IPS-15b (cell line): ENCODE results near the gene KCNS1.

Source experiments
- H3K27me3 ChIP-seq: one replicate; pipeline ENCODE4 v1.6.1; 2013; ENCODE audit warnings: low read length; ENCODE audit not compliant: control insufficient read depth, insufficient read depth
- H3K36me3 ChIP-seq: one replicate; pipeline ENCODE4 v1.6.1; 2013; ENCODE audit warnings: low read length; ENCODE audit not compliant: control insufficient read depth, insufficient read depth
- H3K4me1 ChIP-seq: one replicate; pipeline ENCODE4 v1.6.1; 2013; ENCODE audit warnings: mild to moderate bottlenecking, low read length; ENCODE audit not compliant: control insufficient read depth, insufficient read depth
- H3K4me3 ChIP-seq: one replicate; pipeline ENCODE4 v1.5.1; 2013; ENCODE audit warnings: low read depth, low read length
- H3K9ac ChIP-seq: one replicate; pipeline ENCODE4 v1.6.1; 2013; ENCODE audit warnings: low read depth, mild to moderate bottlenecking, low read length
- H3K9me3 ChIP-seq: one replicate; pipeline ENCODE4 v1.6.1; 2013; ENCODE audit warnings: mild to moderate bottlenecking, low read length; ENCODE audit not compliant: control insufficient read depth, insufficient read depth

Gene KCNS1

DNA sequence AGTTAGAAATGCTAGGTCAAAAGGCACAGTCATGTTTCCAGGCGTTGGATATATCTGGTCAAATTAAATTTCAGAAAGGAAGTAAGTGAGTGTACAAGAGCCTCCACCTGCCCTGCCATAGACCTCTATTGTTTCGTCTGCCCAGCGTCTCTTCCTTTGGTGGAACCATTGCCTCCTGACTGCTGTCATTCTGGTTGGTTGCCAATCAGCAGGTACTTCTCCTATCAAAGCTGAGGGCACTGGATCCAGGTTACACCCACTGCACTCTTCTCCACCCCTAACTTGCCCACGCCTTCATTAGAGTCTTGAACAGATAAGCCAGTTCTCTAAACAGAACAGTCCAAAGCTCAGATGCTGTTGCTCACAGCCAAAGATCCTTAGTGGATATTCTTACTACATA lies 16.7 kb upstream of the KCNS1 start:
- Histone ChIP-seq H3K4me1 (no peaks in the 10 kb centered on the region), H3K9ac (no peak overlapping the region), H3K36me3 (no peaks in the 10 kb centered on the region), H3K27me3 (no peaks in the 10 kb centered on the region), H3K4me3 (no peak overlapping the region), H3K9me3 (no peaks in the 10 kb centered on the region)

DNA sequence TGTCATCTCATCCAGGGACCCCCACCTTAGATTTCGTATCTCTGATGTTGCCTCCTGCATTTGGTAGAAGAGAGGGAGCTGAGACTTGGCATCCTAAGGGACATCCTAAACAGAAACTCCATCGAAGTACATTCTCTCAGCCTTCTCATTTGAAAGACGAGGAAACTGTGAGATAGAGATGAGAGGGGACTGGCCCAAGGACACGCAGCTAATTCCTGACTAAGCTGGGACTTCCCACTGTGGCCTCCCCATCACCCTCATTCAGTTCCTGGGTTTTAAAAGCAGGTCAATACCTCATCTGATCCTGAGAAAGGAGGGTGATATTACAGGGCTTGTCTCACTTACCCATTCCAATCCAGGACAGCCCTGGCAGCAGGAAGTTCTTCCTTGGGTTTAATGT lies 14.9 kb upstream of the KCNS1 start:
- H3K9me3 ChIP-seq, result no peaks in the 10 kb centered on the region
- H3K36me3 ChIP-seq, result no peaks in the 10 kb centered on the region
- no peak overlapping the region for H3K9ac ChIP-seq
- H3K4me3 ChIP-seq, result no peak overlapping the region
- H3K4me1 ChIP-seq, result no peaks in the 10 kb centered on the region
- no peaks in the 10 kb centered on the region for H3K27me3 ChIP-seq

DNA sequence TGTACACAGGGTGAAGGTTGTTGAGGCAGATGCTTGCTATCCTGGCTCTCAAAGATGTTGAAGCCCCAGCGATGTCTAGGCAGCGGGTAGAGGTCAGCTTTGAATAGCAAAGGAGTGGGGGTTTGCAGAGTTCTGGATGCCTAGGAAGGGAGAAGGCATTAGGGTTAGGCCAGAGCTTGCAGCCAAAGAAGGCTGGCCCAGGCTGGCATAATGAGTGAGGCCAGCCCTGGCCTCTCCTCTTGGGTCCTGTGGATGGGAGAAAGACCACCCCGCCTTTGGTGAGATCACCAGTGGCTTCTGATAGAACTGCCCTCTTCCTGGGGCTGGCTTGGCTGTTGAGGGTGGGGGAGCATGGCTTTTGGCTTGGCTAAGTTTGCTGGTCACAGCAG lies 14.5 kb upstream of the KCNS1 start:
- Histone ChIP-seq H3K4me1 (no peaks in the 10 kb centered on the region), H3K9me3 (no peaks in the 10 kb centered on the region), H3K27me3 (no peaks in the 10 kb centered on the region), H3K4me3 (no peak overlapping the region), H3K36me3 (no peaks in the 10 kb centered on the region), H3K9ac (no peak overlapping the region)

DNA sequence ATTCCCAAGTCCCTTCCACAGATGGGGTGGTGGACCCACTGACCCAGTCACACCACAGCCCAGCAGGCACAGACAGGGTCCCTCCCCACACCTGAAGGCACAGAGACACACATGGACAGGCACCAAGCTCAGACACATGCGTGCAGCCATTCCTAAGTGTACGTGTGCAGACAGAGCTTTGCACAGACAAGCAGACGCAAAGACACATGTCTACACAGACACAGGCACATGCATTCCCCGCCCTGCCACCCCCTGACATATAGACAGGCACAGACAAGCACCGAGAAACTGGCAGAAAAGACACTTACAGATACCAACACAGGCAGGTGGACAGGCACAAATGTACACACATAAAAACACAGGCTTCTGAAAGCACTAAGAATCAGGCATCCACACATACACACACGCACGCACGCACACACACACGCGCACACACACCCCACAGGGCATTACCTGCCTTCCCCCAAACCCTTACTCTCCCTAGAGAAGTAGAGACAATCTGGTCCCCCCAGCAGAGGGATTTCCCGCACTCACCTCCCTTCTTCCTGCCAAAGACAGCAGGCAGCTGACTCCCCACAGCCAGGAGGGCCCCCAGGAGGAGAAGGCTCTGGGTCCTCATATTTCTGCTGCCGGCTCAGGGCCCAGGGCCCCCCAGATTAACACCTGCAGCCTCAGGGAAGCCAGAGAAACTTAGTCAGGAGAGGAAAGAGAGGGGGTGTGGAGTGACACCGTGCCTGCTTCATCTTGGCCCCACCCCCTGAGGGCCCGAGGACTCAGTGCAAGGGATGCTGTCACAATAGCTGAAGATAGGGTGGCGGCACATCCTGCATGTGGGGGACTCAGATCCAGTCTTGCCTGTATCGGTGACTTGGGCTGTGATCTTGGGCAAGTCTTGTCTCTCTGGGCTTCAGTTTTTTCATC lies 13.8 kb upstream of the KCNS1 start, which contains the start of gene WFDC5:
TSS of gene WFDC5 (minus strand) at position 710 of the 921 bp plus-strand sequence. CDS start at position 619, 91 bp downstream.
- H3K4me3 ChIP-seq, result no peak within 1 kb of the TSS
- H3K27me3 ChIP-seq, result no peaks in the 10 kb centered on the region
- H3K9ac ChIP-seq, result no peak within 1 kb of the TSS
- H3K36me3 ChIP-seq, result no peaks in the 10 kb centered on the region
- no peaks in the 10 kb centered on the region for H3K9me3 ChIP-seq
- no peaks in the 10 kb centered on the region for H3K4me1 ChIP-seq

DNA sequence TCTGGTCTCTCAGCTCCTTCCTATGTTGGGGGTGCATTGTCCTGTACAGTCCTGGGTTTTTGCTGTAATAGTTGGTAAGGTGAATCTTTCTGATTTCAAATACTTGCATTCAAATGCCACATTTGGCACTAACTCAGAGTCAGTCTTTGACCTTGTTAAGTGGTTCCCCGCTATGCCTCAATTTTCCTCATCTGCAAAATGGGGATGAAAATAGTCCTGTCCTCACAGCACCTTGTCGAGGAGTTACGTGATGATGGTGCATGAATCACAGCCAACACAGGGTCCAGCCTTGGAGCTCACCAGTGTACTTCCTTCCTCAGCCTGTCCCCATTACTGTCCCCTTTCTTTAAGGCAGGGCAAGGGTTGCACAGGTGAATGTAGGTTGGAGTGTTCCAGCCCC lies 12.9 kb upstream of the KCNS1 start:
- H3K4me1 ChIP-seq, result no peaks in the 10 kb centered on the region
- H3K9ac ChIP-seq, result no peak overlapping the region
- no peaks in the 10 kb centered on the region for H3K27me3 ChIP-seq
- no peaks in the 10 kb centered on the region for H3K36me3 ChIP-seq
- H3K4me3 ChIP-seq, result no peak overlapping the region
- H3K9me3 ChIP-seq, result no peaks in the 10 kb centered on the region

DNA sequence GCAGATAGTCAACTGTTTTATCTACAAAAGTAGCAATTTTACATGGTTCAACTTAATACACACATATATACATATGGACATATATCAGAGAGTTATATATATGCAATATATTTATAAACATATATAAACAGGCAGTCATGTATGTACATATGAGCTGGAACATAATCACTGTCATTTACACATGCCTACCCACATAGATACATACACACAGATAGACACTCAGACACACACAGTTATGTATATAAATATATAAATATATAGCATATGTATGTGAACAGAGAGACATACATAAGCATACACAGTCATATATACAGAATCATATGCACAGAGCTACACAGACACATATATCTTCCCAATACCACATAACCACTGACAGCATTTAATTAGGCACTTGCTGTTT lies 11.8 kb upstream of the KCNS1 start:
- Histone ChIP-seq H3K9me3 (no peaks in the 10 kb centered on the region), H3K9ac (no peak overlapping the region), H3K27me3 (no peaks in the 10 kb centered on the region)

DNA sequence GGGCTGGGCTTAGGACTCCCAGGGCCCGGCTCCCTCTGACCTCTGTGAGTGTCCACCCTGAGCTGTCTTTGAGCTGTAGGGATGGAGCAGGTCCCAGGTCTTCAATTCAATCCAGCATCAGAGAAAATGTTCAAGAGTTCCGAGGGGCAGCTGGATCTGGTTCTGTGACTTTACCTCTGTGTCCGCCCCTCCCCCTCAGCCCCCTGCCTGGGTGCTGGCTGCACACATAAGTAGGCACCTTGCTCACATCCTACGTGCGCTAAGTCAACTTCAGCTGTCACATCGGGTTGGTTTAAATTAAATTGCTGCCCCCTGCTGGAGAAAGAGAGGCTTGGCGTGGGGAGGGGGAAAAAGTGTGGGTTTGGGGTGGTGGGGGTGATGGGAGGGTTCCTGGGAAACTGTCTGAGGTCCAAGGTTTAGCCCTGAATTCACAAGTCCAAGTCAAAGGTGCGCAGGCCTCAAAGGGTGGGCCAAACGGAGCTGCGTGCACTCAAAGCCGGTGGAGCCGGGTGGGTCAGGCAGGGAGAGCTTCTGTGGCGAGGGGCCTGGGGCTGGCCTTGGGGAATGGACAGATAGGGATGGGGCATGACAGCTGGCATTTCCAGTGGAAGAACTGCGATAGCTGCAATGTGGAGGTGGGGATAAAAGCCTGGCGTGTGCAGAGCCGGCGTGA lies 11.0 kb upstream of the KCNS1 start:
- no peak overlapping the region for H3K4me3 ChIP-seq
- H3K9ac ChIP-seq, result no peak overlapping the region
- no peaks in the 10 kb centered on the region for H3K36me3 ChIP-seq
- H3K9me3 ChIP-seq, result no peaks in the 10 kb centered on the region
- H3K27me3 ChIP-seq, result no peaks in the 10 kb centered on the region
- H3K4me1 ChIP-seq, result no peaks in the 10 kb centered on the region

More for the DNA sequence above, 11.8 kb upstream of the KCNS1 start:
- Histone ChIP-seq H3K36me3 (no peaks in the 10 kb centered on the region), H3K4me1 (no peaks in the 10 kb centered on the region), H3K4me3 (no peak overlapping the region)

DNA sequence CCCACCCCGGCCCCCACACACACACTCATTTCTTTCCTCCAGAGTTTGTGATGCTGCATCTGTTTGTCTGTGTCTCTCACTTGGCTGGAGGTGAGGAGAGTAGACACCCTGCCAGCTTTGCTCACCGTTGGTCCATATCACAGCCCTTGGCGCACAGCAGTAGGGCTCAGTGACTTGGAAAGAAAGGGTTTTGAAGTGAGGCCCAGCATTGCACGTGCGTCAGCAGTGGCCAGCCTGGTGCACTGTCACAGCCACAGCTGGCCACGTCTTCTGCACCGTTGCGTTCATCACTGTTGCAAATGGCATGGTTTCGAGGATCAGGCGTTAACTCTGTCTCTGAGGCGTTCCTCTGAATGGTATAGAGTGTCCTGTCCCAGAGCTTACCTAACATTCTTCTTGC lies 10.4 kb upstream of the KCNS1 start:
- no peak overlapping the region for H3K4me3 ChIP-seq
- no peaks in the 10 kb centered on the region for H3K27me3 ChIP-seq
- no peaks in the 10 kb centered on the region for H3K9me3 ChIP-seq
- no peak overlapping the region for H3K9ac ChIP-seq
- H3K36me3 ChIP-seq, result no peaks in the 10 kb centered on the region
- H3K4me1 ChIP-seq, result no peaks in the 10 kb centered on the region

DNA sequence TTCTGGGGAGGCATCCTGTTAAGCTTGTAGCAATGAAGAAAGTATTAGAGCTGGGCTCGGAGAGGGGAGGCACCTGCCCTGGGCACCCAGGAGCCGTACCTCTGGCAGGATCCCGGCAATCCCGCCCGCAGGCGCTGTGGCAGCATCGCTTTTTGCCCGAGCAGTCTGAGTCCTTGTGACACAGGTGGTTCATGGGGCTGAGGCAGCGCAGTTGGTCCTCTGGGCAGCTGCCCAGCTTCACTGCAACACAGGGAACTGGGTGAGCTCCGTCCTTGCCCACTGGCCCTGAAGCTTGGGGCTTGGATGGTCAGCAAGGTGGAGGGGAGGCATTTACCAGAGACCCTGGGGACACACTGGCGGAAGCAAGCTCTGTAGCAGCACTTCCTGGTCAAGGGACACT lies 9.4 kb upstream of the KCNS1 start:
- H3K9me3 ChIP-seq, result no peaks in the 10 kb centered on the region
- H3K4me1 ChIP-seq, result no peaks in the 10 kb centered on the region
- H3K9ac ChIP-seq, result no peak overlapping the region
- H3K27me3 ChIP-seq, result no peaks in the 10 kb centered on the region
- H3K4me3 ChIP-seq, result no peak overlapping the region
- H3K36me3 ChIP-seq, result no peaks in the 10 kb centered on the region

DNA sequence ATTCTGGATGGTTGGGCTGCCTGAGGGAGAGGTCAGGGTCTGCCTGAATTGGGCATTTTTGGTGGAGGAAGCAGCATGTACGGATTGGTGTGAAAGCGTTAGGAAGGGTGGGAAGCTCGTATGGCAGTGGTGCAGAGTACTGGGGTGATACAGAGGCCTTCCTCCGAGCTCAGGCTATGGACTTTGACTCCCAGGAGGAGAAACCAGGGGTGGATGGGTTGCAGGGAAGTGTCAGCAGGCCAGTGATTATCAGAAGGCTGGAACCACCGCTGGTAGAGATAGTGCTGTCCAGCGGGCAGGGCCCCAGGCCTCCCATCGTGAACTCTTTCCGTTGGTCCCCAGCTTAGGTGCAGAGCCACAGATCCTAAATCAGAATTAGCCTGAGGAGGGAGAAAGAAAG lies 8.7 kb upstream of the KCNS1 start:
- no peaks in the 10 kb centered on the region for H3K27me3 ChIP-seq
- H3K4me3 ChIP-seq, result no peak overlapping the region
- no peaks in the 10 kb centered on the region for H3K4me1 ChIP-seq

DNA sequence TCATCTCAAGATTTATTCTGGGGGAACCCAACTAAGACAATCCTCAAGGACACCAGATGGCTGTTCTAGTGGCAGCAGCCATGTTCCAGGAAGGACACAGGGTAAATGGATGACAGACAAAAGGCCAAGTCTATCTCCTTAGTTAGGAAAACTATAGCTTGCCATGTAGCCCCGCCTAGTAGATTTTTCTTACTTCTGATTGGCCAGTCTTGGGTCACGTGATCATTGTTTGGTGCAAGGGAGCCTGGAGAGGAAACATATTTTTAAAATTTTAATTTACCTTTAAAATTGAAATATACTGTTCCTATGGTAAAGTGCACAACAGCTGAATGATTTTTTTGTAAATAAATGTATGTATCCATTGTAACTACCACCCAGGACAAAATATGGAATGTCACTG lies 4.4 kb upstream of the KCNS1 start:
- H3K36me3 ChIP-seq, result no peaks in the 10 kb centered on the region
- H3K4me1 ChIP-seq, result peaks cover 4% of the 10 kb centered on the region

More for the DNA sequence above, 8.7 kb upstream of the KCNS1 start:
- Histone ChIP-seq H3K9ac (no peak overlapping the region), H3K36me3 (no peaks in the 10 kb centered on the region), H3K9me3 (no peaks in the 10 kb centered on the region)

DNA sequence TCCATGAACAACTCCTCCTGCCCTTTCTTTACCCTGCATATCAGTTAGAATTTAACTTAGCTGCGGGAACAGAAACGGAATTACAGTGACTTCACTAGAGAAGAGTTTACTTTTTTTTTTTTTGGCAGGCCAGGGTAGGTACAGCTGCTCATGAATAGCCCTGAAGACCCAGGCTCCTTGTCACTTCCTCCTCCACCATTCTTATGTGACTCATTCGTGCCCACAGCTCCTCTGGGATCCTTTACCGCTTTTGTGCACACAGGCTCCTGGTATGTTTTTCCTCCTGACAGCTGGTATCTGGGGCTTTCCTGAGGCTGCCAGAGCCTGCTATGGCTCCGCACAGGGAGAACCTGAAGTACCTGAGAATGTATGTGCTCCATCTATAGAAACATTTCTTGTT lies 3.9 kb upstream of the KCNS1 start:
- Histone ChIP-seq H3K9ac (no peak overlapping the region), H3K9me3 (no peaks in the 10 kb centered on the region), H3K4me3 (no peak overlapping the region), H3K4me1 (peaks cover 4% of the 10 kb centered on the region), H3K36me3 (no peaks in the 10 kb centered on the region), H3K27me3 (peaks cover 17% of the 10 kb centered on the region)

More for the DNA sequence above, 4.4 kb upstream of the KCNS1 start:
- no peaks in the 10 kb centered on the region for H3K9me3 ChIP-seq
- H3K4me3 ChIP-seq, result no peak overlapping the region
- no peak overlapping the region for H3K9ac ChIP-seq
- H3K27me3 ChIP-seq, result peaks cover 12% of the 10 kb centered on the region
